Suprapubic skin (tissue), 4 donors: ENCODE data around the gene KIF4B.

Source experiments
- EP300 ChIP-seq: sonication (generic); formaldehyde crosslinking; IDR thresholded peaks from one replicate; pipeline ENCODE4 v1.6.1; 2017; ENCODE audit warnings: antibody characterized with exemption
- POLR2A ChIP-seq, 2 donors: fragments of 450-650 bp; IDR thresholded peaks; one replicate each; pipeline ENCODE4 v1.6.1; 2017; ENCODE audit warnings: antibody characterized with exemption in 2 of 2, mild to moderate bottlenecking in 2 of 2, moderate library complexity in 2 of 2
- POLR2AphosphoS5 ChIP-seq, 3 donors: sonication (generic); formaldehyde crosslinking; IDR thresholded peaks; one replicate each; pipeline ENCODE4 v1.6.1; 2017; ENCODE audit warnings: antibody characterized with exemption in 3 of 3
- TF ChIP-seq, protein P1 (sequence below), 2 donors: fragments of 200-600 bp in 1 of 2; fragments of 450-650 bp in 1 of 2; sonication (generic) in 1 of 2; IDR thresholded peaks; one replicate each; pipeline ENCODE4 v1.5.1; 2016 to 2019; ENCODE audit warnings: antibody characterized with exemption in 2 of 2, mild to moderate bottlenecking in 1 of 2, moderate library complexity in 1 of 2

DNA sequence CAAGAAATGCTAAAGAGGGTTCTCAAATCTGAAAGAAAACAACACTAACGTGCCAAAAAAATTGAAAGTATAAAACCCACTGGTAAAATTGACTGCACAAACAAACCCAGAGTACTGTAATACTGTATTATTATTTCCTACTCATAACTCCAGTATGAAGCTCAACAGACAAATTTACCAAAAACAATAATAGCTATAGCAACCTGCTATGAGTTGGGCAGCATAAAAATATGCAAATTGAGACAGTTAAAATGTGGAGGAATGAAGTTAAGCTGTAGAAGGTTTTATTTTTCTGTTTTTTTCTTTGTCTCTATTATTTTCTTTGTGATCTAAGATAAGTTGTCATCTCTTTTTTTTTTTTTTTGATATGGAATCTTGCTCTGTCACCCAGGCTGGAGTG lies 15.7 kb downstream of the KIF4B start:
- TF ChIP-seq POLR2AphosphoS5 (IDR thresholded peaks at IDR 0.05) (no peak), POLR2A (IDR thresholded peaks at IDR 0.05) (no peak), EP300 (no peak)
- TF ChIP-seq, protein P1, sequence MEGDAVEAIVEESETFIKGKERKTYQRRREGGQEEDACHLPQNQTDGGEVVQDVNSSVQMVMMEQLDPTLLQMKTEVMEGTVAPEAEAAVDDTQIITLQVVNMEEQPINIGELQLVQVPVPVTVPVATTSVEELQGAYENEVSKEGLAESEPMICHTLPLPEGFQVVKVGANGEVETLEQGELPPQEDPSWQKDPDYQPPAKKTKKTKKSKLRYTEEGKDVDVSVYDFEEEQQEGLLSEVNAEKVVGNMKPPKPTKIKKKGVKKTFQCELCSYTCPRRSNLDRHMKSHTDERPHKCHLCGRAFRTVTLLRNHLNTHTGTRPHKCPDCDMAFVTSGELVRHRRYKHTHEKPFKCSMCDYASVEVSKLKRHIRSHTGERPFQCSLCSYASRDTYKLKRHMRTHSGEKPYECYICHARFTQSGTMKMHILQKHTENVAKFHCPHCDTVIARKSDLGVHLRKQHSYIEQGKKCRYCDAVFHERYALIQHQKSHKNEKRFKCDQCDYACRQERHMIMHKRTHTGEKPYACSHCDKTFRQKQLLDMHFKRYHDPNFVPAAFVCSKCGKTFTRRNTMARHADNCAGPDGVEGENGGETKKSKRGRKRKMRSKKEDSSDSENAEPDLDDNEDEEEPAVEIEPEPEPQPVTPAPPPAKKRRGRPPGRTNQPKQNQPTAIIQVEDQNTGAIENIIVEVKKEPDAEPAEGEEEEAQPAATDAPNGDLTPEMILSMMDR (IDR thresholded peaks at IDR 0.05), result no peak
